RKO (cell line): ENCODE measurements around the gene SCN1B.
"Not testable (repeated sequence)": the region's sequence is repeated elsewhere in the genome, so short reads cannot be mapped to it uniquely, and the experiment has no call there.

Source experiments
- DNase-seq: peaks from one replicate; pipeline ENCODE4 v3.0.0-alpha.2; 2016; ENCODE audit warnings: low spot score

SCN1B gene

DNA sequence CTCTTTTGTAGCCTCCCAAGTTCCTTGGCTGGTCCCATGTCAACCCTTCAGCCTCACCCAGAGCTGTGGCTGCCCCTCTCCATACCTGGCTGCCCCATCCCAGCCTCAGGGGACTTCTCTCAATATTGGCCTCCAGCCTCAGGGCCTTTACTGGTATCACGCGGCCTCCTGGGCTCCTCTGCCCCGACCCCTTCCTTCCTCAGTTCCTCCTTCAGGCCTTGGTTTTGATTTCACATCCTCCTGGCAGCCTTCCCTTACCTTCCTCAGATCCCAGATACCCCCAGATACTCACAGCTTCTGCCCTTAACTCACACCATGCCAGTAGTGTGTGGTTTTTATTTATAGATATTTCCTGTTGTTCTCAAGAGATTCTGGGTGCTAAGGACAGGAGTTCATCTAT is 12.8 kb upstream of the SCN1B start:
- DNase-seq = no peak

DNA sequence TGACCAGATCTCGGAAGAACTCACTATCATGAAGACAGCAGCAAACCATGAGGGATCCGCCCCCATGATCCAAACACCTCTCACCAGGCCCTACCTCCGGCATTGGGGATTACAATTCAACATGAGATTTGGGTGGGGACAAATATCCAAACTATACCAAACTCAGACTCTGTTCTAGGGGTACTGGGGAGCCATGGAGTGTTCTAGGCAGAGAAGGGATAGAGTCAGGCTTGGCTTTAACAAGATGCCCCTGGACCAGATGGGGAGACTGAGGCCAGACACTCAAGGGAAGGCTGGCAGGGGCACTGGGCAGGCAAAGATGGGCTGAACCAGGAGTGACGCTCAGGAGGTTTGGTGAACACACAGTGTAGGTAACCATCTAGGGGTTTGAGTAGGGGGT is 11.9 kb upstream of the SCN1B start:
- DNase-seq = no peak

DNA sequence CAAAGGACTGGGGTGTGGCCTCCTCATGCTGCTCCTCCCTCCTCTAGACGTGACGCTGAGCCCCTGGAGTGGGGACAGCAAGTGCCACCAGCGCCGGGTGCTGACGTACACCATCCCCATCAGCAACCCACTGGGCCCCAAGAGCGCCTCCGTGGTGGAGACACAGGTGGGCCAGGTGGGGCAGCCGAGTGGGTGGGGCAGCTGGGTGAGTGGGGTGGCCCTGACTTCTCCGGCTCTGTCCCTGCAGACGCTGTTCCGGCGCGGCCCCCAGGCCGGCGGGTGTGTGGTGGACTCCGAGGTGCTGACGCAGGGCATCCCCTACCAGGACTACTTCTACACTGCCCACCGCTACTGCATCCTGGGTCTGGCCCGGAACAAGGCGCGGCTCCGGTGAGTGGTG is 11.1 kb upstream of the SCN1B start:
- no peak for DNase-seq

DNA sequence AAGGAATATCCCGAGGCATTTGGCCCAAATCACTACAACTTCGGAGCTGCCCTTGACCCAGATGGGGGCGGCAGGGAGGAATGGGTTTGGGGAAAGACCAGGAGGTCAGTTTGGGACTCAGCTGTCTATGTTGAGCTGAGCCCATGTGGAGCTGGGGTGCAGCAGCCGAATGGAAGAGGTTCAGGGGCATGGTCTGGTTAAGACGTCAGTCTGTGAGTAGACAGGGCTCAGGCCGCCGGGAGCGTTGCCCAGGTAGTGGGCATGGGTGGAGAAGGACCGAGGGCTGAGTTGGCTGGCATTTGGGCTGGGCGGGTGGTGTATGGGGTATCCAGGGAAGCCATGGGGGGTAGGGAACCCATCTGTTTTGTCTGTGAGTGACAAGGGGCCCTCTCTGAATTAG is 9.3 kb upstream of the SCN1B start:
- no peak for DNase-seq

DNA sequence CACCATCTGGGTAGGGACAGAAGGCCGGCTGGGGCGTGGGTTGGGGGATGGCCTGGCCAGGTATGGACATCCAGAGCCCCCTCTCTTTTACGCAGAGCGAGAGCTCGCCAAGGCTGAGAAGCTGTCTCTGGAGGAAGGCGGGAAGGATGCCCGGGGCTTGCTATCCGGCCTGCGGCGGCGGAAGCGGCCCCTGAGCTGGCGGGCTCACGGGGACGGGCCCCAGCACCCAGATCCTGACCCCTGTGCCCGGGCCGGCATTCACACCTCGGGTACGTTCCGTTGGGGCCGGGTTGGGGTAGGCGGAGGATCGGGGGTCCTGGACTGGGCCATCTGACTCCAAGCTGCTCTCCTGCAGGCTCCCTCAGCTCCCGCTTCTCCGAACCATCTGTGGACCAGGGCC is 8.7 kb upstream of the SCN1B start:
- DNase-seq = no peak

DNA sequence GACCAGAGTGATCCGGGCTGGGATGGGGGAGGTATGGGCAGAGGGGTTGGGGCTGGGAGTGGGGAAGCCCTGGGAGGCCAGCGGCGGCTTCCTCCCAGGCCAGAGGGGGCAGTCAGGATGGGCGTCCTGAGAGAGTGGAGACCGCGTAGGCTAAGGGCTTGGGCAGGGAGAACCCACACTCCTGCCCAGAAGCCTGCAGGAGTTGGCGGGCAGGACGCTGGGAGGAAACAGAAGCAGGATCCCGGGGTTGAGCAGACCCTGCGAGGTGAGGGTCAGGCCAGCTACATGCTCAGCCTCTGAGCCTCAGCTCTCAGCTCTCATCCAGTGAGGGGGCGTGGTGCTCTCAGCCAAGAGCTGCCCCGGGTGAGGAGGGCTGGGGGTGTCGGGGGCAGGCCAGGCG is 7.8 kb upstream of the SCN1B start:
- DNase-seq = no peak

DNA sequence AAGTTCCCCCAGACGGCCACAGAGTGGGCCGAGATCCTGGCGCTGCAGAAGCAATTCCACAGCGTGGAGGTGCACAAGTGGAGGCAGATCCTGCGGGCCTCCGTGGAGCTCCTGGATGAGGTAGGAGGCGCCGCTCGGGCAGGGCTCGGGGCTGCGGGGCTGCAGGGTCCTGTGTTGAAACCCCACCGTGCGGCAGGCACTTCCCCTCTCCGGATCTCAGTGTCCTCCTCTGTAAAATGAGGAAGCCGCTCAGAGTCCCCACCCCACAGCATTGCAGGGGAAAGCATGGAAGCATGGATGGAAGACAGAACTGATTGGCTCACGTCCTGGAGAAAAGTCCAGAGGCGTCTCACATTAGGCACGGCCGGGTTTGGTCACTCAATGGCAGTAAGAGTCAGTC is 6.8 kb upstream of the SCN1B start:
- no peak for DNase-seq

DNA sequence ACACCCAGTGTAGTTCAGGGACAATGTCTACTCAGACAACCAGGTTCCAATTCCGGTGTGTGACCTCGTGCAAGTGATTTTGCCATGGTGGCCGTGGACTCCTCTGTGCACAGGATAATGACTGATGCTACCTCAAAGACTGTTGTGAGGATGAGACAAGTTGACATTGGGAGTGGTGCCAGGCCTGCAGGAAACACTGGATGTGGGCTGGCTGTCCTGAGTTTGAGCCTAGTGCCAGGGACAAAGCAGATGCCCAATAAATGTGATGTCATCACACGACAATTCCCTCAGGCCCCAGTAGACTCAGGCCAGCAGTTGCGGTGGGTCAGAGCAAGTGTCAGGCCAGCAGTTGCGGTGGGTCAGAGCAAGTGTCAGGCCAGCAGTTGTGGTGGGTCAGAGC is 6.2 kb upstream of the SCN1B start:
- no peak for DNase-seq

DNA sequence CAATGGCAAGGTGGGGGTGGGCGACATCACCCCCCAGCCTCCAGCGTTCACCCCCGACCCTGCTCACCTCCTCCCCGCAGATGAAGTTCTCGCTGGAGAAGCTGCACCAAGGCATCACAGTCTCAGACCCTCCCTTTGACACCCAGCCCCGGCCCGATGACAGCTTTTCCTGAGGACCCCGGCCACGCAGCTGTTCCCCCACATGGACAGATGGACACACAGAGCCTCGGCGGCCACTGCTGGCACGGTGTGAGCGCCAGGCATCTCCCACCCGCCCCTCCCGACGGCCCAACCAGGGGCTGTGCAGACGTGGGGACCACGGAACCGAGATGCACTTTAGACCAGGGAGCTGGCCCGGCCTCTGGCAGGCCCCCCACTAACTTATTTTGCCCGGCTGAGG is 4.3 kb upstream of the SCN1B start:
- no peak for DNase-seq

DNA sequence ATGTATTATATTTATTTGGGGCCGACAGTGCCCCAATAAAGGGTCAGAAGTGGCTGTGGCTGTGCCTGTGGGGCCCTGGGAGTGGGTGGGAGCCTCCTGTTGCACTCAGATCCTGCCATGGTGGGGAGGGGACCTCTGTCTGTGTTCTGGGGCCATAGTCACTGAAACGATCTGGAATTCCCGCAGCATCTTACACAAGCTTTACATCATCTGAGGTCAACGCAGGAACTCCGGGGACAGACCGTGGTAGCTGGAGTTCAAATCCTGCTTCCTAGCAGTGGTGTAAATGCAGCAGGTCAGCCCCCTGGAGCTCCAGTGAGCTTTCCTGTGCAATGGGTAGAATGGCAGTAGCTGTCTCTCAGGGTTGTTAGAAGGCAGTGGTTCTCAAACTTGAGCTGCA is 3.9 kb upstream of the SCN1B start:
- no peak for DNase-seq

DNA sequence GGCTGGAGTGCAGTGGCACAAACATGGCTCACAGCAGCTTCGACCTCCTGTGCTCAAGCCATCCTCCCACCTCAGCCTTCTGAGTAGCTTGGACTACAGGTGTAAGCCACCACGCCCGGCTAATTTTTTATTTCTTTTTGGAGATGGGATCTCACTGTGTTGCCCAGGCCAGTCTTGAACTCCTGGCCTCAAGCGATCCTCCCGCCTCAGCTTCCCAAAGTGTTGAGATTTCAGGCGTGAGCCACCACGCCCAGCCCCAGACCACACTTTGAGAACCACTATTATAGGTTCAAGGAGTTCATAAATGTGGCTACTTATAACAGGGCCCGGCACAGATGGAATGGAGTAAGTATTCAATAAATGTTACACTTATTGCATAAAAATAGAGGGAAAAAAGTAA is 3.3 kb upstream of the SCN1B start:
- DNase-seq = no peak

DNA sequence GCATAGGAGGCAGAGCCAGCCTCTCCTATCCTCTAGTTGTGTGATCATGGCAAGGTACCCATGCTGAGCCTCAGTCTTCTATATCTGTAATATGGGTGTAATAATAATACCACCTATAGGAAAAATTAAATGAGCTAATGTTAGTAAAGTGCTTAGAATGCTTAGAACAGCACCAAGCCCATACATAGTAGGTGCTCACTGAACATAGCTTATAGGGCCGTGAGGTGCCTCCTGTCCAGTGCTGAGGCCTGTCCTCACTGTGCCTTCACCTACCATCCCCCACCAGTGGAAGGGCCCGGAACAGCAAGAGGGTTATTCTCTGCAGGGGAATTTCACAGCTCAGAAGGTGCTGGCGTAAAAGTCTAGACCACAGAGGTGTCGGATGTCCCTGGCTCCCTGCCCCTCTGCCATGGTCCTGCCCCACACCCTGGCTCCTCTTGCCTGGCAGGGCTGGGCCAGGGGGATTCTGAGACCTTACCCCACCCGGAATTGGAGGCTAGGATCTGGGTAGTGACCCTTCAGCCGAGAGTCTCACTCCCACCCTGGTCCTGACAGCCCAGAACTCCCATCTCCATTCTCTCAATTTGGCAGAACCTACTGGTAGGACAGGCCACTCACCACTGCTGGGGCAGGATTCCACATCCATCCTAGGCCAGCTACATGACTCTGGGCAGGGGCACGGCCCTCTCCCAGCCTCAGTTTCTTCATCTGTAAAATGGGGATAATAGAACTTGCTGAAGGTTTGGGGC is 2.2 kb upstream of the SCN1B start:
- peak; percentile 10 for DNase-seq

DNA sequence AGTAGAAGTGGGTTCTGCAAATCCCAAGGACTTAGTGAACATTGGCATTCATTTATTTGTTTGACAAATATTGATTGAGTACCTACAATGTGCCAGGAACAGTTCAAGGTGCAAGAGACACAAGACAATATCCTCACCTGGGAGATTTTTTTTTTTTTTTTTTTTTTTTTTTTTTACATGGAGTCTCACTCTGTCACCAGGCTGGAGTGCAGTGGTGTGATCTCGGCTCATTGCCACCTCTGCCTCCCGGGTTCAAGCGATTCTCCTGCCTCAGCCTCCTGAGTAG is 1.7 kb upstream of the SCN1B start:
- not testable (repeated sequence) for DNase-seq

DNA sequence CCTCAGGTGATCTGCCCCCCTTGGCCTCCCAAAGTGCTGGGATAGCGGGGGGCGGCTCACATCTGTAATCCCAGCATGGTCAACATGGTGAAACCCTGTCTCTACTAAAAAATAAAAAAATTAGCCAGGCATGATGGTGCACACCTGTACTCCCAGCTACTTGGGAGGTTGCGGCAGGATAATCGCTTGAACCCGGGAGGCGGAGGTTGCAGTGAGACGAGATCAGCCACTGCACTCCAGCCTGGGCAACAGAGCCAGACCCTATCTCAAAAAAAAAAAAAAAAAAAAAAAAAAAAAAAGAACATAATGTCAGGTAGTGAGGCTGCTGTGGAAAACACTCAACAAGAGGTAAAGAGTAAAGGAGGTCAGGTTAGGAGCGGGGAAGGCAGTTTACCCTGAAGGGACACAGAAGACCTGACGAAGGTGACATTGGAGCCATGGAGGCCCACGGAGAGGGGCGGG is 964 bp upstream of the SCN1B start:
- not testable (repeated sequence) for DNase-seq

DNA sequence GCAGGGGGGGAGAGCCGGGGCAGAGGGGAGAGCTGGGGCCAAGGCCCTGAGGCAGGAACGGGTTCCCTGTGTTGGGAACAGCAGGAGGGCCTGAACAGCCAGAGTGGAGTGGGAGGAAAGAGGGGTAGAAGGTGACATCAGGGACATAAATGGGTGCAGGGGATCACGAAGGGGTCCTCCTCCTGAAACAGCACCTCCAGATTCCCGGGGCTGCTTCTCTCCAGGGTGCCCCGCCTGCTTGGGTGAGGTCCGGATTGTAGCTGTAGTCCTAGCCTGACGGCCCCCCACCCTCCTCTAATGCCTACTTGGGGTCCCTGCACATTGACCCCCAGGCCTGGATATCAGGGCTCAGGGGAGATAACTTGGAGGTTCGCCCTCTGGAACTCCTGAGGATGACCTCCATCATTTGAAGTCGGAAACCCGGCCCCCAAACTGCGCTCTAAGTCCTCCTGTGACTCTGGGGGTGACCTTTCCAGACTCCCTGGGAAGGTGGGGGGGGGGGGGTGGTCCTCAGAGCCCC is 473 bp upstream of the SCN1B start:
- peak; percentile 25 for DNase-seq

DNA sequence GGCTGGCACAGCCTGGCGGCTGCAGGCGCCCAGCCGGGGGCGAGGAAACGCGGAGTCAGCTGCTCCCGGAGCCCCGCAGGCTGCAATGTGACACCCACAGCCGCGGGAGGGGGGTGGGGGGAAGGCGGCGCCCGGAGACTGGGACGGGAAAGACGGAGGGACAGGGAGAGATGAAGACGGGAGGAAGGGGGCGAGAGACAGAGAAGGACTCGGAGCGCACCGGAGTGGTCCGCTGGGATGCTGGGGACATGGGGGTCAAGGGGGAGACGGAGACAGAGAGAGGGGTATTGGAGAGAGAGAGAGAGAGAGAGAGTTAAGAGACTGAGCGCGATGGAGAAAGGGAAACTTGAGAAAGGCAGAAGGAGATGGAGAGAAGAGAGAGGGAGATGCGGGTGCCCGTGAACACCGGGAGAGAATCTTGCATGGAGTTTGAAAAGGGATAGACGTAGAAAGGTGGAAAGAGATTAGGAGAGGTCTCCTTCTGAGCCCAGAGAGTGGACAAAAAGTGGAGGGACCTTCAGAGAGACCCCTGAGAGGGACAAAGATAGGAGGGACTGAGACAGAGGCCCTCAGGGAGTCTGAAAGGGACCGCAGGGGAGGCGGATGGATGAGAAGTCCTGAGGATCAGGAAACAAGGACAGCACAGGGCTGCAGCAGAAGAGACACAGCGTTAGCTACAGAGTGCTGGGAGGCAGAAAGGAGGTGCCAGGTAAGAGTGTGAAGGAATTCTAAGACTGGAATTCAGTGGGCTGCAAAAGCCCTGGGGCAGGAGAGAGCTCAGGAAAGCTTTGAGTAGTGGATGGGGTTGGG is 1.0 kb downstream of the SCN1B start:
- DNase-seq = no peak

DNA sequence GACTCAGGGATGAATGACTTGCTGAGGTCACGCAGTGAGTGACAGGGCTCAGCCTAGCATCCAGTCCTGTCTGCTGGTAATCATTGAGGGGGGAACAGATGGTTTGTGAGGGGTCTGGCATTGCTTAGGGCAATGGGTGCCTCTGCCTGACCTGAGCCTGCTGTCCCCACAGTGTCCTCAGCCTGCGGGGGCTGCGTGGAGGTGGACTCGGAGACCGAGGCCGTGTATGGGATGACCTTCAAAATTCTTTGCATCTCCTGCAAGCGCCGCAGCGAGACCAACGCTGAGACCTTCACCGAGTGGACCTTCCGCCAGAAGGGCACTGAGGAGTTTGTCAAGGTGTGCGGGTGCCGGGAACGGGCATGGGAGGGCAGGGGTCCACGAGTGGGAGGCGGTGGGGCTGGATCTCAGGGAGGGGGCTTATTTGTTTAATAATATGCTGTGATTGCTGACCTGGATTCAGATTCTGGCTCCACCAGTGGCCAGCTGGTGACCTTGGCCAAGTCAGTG is 2.1 kb downstream of the SCN1B start:
- no peak for DNase-seq

DNA sequence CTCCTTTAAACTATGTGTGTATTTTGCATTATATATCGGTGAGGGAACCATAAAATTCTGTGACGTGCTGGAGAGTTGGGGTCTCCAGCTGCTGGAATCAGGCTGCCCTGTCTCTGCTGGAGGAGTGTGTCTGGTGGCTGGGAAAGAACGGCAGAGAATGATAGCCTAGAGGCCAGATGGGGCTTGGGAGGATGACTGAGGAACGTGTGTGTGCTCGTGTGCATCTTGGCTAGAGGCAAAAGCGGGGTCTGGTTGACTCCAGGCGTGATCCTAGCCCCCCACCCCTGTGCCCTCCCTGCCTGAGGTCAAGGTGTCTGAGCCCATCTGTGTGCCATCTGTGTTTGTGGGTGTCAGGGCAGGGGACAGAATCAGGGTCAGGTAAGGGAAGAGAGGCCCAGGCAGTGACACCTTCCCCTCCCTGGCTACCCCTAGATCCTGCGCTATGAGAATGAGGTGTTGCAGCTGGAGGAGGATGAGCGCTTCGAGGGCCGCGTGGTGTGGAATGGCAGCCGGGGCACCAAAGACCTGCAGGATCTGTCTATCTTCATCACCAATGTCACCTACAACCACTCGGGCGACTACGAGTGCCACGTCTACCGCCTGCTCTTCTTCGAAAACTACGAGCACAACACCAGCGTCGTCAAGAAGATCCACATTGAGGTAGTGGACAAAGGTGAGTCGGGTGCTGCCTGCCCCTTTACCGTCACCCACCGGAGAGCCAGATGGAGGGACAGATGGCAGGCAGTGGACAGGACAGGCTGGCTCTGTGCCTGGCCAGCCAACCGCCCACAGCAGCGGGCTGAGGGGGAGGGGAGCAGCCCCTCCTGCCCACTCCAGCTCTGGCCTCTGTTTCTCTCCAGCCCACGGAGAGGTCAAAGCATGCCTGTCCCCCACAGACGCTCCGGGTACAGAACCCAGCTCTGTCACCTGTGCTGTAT is 3.1 kb downstream of the SCN1B start:
- no peak for DNase-seq

DNA sequence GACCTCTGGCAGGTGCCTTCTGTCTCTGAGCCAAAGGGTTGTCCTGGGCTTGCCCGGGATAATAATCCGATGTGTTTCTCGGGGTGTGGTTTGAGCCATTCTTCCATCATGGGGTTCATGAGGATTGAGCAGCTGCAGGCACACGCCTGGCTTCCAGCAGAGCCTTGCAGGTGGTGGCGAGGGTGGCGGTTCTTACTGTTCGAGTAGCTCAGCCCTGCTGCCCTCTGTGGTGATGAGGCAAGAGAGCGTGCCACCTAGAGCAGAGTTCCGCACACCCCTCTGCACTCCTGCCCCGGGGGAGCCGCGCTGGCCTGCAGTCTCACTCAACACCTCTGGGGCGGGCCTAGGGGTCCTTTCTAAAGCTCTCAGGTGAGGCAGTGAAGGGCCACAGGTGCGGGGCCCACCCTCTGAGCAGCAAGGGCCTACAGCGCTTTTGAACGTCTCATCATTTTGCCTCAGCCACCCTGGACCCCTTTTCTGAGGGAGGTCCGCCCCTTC is 3.8 kb downstream of the SCN1B start:
- no peak for DNase-seq

DNA sequence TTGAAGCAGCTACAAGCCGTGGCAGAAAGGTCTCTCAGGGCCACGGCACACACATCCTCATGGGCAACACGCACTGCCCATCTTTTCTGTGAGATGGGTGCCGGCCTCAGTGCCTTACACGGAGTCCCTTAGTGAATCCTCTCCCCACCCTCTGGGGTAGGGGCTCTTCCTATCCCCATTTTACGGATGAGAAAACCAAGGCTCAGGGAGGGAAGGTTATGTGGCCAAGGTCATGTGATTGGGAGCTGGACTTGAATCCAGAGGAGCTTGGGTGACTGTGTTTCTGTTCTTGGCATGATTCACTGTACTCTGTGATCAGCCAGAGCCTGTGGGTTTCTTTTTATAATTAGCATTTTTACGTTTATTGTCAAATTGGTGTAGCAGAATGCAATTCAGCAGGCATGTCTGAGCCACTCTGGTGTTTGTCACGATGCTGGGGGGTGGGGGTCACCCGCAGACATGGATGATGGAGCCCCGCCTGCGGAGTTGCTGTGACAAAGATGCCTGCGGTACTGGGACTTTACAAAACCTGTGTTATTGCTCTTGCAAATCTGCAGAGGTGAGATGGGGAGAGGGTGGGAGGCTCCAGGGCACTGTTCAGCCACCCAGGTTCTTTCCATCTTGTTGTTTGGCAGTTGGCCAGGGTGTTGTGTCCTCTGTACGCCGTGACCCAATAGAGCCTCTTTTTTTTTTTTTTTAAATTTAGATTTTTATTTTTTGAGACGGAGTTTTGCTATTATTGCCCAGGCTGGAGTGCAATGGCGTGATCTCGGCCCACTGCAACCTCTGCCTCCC is 4.5 kb downstream of the SCN1B start:
- no peak for DNase-seq
